NCI-H2029 (cell line): Measurements from ENCODE around the gene VPS50.

Experiments
- DNase-seq: peaks from one replicate; lab custom pipeline; 2025; lab: John Stamatoyannopoulos, UW

VPS50 gene

GRCh38 chr7:93231799-93232672 lies at the start of gene VPS50:
TSS of gene VPS50 (plus strand) at chr7:93232366. CDS start at chr7:93232468, 102 bp downstream.
- DNase-seq, result peak; percentile 98

- no peak for DNase-seq
Measured at GRCh38 chr7:93185303-93186027, 46.7 kb upstream of the VPS50 start.

GRCh38 chr7:93188870-93189634 lies 43.1 kb upstream of the VPS50 start:
- DNase-seq, result no peak

- no peak for DNase-seq
Measured at GRCh38 chr7:93194386-93194785, 37.8 kb upstream of the VPS50 start.

- DNase-seq, result no peak
Measured at GRCh38 chr7:93196336-93196735, 35.8 kb upstream of the VPS50 start.

- DNase-seq, result no peak
Measured at GRCh38 chr7:93198472-93198871, 33.7 kb upstream of the VPS50 start.

GRCh38 chr7:93202594-93203250 lies 29.4 kb upstream of the VPS50 start:
- no peak for DNase-seq

- DNase-seq, result peak; percentile 85
Measured at GRCh38 chr7:93203496-93203895, 28.7 kb upstream of the VPS50 start.

- no peak for DNase-seq
Measured at GRCh38 chr7:93205046-93205445, 27.1 kb upstream of the VPS50 start.

GRCh38 chr7:93211228-93211818 lies 20.8 kb upstream of the VPS50 start:
- DNase-seq, result no peak

GRCh38 chr7:93212881-93213280 lies 19.3 kb upstream of the VPS50 start:
- no peak for DNase-seq

GRCh38 chr7:93218997-93219827 lies 13.0 kb upstream of the VPS50 start:
- DNase-seq, result no peak

GRCh38 chr7:93219868-93220267 lies 12.3 kb upstream of the VPS50 start:
- no peak for DNase-seq

- DNase-seq, result peak; percentile 66
Measured at GRCh38 chr7:93226310-93226709, 5.9 kb upstream of the VPS50 start, which contains the start of gene HEPACAM2. TSS of gene HEPACAM2 (minus strand) at chr7:93226469.

GRCh38 chr7:93228302-93228701 lies 3.9 kb upstream of the VPS50 start:
- peak; percentile 75 for DNase-seq

GRCh38 chr7:93231259-93231658 lies 907 bp upstream of the VPS50 start:
- DNase-seq, result no peak

- DNase-seq, result no peak
Measured at GRCh38 chr7:93232673-93233018, 480 bp downstream of the VPS50 start.

GRCh38 chr7:93235541-93235940 lies 3.4 kb downstream of the VPS50 start:
- no peak for DNase-seq

GRCh38 chr7:93238131-93238530 lies 6.0 kb downstream of the VPS50 start:
- DNase-seq, result no peak

GRCh38 chr7:93238748-93239147 lies 6.6 kb downstream of the VPS50 start:
- no peak for DNase-seq

GRCh38 chr7:93239824-93240223 lies 7.7 kb downstream of the VPS50 start:
- no peak for DNase-seq
